HCT116 (cell line): ENCODE measurements around the gene FITM2. TPM values are rescaled to one million over a fixed set of nuclear protein-coding genes. Genes with fewer than 3 reads are reported as not detected.

Experiments used
- ATAC-seq: fragments of 200-7000 bp; cut with Tn5 transposase; 2 replicates; pipeline ENCODE4 v1.9.1; 2020; ENCODE audit warnings: mild to moderate bottlenecking, moderate library complexity
- BruUV-seq: library from RNA; stranded (reverse); fragments of 400-500 nt; replicated peaks from 2 replicates; lab custom pipeline; 2021; lab: Mats Ljungman, UMichigan
- CTCF ChIA-PET: fragments of 300-600 bp; sonication (Branson Sonifier 250); formaldehyde crosslinking; loops from one replicate; lab custom pipeline; 2021; ENCODE audit warnings: antibody characterized with exemption; lab: Charles Lee
- POLR2A ChIA-PET: fragments of 300-600, 350-600 bp; sonication (Branson Sonifier 250); formaldehyde crosslinking; loops from one replicate; lab custom pipeline; 2021; ENCODE audit warnings: antibody characterized with exemption; lab: Charles Lee
- RAD21 ChIA-PET, 2 experiments: fragments of 300-600 bp; sonication (Branson Sonifier 250); formaldehyde crosslinking; loops; one replicate each; lab custom pipeline; 2023; ENCODE audit warnings: low total read pairs in 2 of 2; ENCODE audit not compliant: uncharacterized antibody in 2 of 2, unreplicated experiment in 2 of 2, low non-redundant PET in 1 of 2; lab: Charles Lee
- DNase-seq: peaks from one replicate; pipeline ENCODE4 v3.0.0-alpha.2; 2010; ENCODE audit warnings: low read depth, low spot score
- H2AFZ ChIP-seq: fragments of 200-600 bp; shearing (Covaris generic), sonication (generic); 2 replicates; pipeline ENCODE4 v1.6.1; 2017; ENCODE audit warnings: low read depth, mixed run types, mixed read lengths, antibody characterized with exemption, low read length; ENCODE audit not compliant: poor library complexity, severe bottlenecking
- H3K27ac ChIP-seq: 2 replicates; pipeline ENCODE4 v1.5.1; 2012; ENCODE audit warnings: low read depth, low read length
- H3K27me3 ChIP-seq: fragments of 200-600 bp; sonication (generic); 2 replicates; pipeline ENCODE4 v1.6.1; 2016; ENCODE audit warnings: mixed run types, low read length, mixed read lengths; ENCODE audit not compliant: insufficient read depth
- H3K36me3 ChIP-seq, 2 experiments: fragments of 200-500 bp in 1 of 2; fragments of 200-600 bp in 1 of 2; sonication (Bioruptor generic) in 1 of 2; sonication (generic) in 1 of 2; 2 replicates each; pipeline versions ENCODE4 v1.5.1 to v1.6.1; 2014 to 2016; ENCODE audit warnings: low read length in 2 of 2, inconsistent platforms in 1 of 2, mixed read lengths in 1 of 2, mixed run types in 1 of 2; ENCODE audit not compliant: insufficient read depth in 2 of 2, control insufficient read depth in 1 of 2
- H3K4me1 ChIP-seq, 2 experiments: fragments of 200-600 bp in 1 of 2; sonication (generic) in 1 of 2; 2 replicates each; pipeline versions ENCODE4 v1.5.1 to v1.6.1; 2012 to 2017; ENCODE audit warnings: low read length in 2 of 2, inconsistent platforms in 1 of 2, mild to moderate bottlenecking in 1 of 2, mixed read lengths in 1 of 2, mixed run types in 1 of 2, moderate library complexity in 1 of 2; ENCODE audit not compliant: insufficient read depth in 2 of 2, control insufficient read depth in 1 of 2
- H3K4me2 ChIP-seq: fragments of 200-600 bp; sonication (generic); 2 replicates; pipeline ENCODE4 v1.6.1; 2017; ENCODE audit warnings: mixed run types, low read length, mixed read lengths
- H3K4me3 ChIP-seq, 2 experiments: fragments of 200-600 bp in 1 of 2; sonication (generic) in 1 of 2; replicated peaks in 1 of 2; 2 replicates each; pipeline ENCODE4 v1.5.1; 2011 to 2016; ENCODE audit warnings: low read length in 2 of 2, control low read depth in 1 of 2, low read depth in 1 of 2, mild to moderate bottlenecking in 1 of 2, mixed read lengths in 1 of 2, mixed run types in 1 of 2
- H3K79me2 ChIP-seq: fragments of 200-600 bp; sonication (generic); 2 replicates; pipeline ENCODE4 v1.6.1; 2017; ENCODE audit warnings: mild to moderate bottlenecking, mixed run types, low read length, moderate library complexity, mixed read lengths; ENCODE audit not compliant: insufficient read depth
- H3K9ac ChIP-seq: fragments of 200-600 bp; sonication (generic); 2 replicates; pipeline ENCODE4 v1.6.1; 2016; ENCODE audit warnings: low read length, mixed read lengths
- H3K9me2 ChIP-seq: fragments of 200-600 bp; sonication (generic), shearing (Covaris generic); 2 replicates; pipeline ENCODE4 v1.6.1; 2017; ENCODE audit warnings: mixed run types, mild to moderate bottlenecking, moderate library complexity; ENCODE audit not compliant: insufficient read depth
- H3K9me3 ChIP-seq, 2 experiments: fragments of 200-500 bp in 1 of 2; fragments of 200-600 bp in 1 of 2; sonication (Bioruptor generic) in 1 of 2; sonication (generic) in 1 of 2; 2 replicates each; pipeline ENCODE4 v1.6.1; 2014 to 2017; ENCODE audit warnings: low read length in 2 of 2, mixed read lengths in 2 of 2, inconsistent platforms in 1 of 2, low read depth in 1 of 2, mild to moderate bottlenecking in 1 of 2, mixed run types in 1 of 2, moderate library complexity in 1 of 2; ENCODE audit not compliant: control insufficient read depth in 1 of 2, insufficient read depth in 1 of 2
- H4K20me1 ChIP-seq: fragments of 200-600 bp; sonication (generic), shearing (Covaris generic); 2 replicates; pipeline ENCODE4 v1.6.1; 2017; ENCODE audit warnings: mixed run types, mild to moderate bottlenecking, moderate library complexity; ENCODE audit not compliant: insufficient read depth
- CBX3 ChIP-seq: IDR thresholded peaks from 2 replicates; pipeline ENCODE4 v1.6.1; 2012; ENCODE audit warnings: low read depth
- CEBPB ChIP-seq: IDR thresholded peaks from 2 replicates; pipeline ENCODE4 v1.6.1; 2012; ENCODE audit warnings: low read depth
- ELF1 ChIP-seq: IDR thresholded peaks from 2 replicates; pipeline ENCODE4 v1.6.1; 2012; ENCODE audit warnings: low read depth, borderline replicate concordance
- EZH2 ChIP-seq: fragments of 200-600 bp; sonication (generic); IDR thresholded peaks from 2 replicates; pipeline ENCODE4 v1.6.1; 2017; ENCODE audit warnings: antibody characterized with exemption, mixed run types
- SIN3A ChIP-seq: IDR thresholded peaks from 2 replicates; pipeline ENCODE4 v1.6.1; 2012; ENCODE audit warnings: low read depth
- SP1 ChIP-seq: IDR thresholded peaks from 2 replicates; pipeline ENCODE4 v1.6.1; 2012; ENCODE audit warnings: low read depth
- YY1 ChIP-seq: IDR thresholded peaks from 2 replicates; pipeline ENCODE4 v1.6.1; 2011; ENCODE audit warnings: low read length, low read depth, moderate library complexity, mild to moderate bottlenecking; ENCODE audit not compliant: insufficient replicate concordance; ENCODE audit errors: extremely low read depth
- ZFX ChIP-seq: fragments of 450-650 bp; IDR thresholded peaks from 2 replicates; pipeline ENCODE4 v1.6.1; 2017
- ZNF274 ChIP-seq: fragments of 200-500 bp; sonication (Bioruptor generic); IDR thresholded peaks from 2 replicates; pipeline ENCODE4 v1.6.1; 2014; ENCODE audit warnings: mild to moderate bottlenecking, low read depth, low read length, inconsistent platforms
- intact Hi-C: fragments of 100-400 bp; cut with micrococcal nuclease; formaldehyde crosslinking; loops from 2 replicates; pipeline ENCODE4 v1.10.0; 2022
- total RNA-seq: library from RNA; stranded (reverse); gene quantifications from one replicate; pipeline ENCODE4 v1.2.1, GENCODE V29; 2021; ENCODE audit not compliant: unreplicated experiment
- TF ChIP-seq, protein P1 (sequence below): IDR thresholded peaks from 2 replicates; pipeline ENCODE4 v1.6.1; 2012; ENCODE audit warnings: low read depth
- TF ChIP-seq, protein P2 (sequence below): IDR thresholded peaks from 2 replicates; pipeline ENCODE4 v1.6.1; 2011; ENCODE audit warnings: mild to moderate bottlenecking, low read length, moderate library complexity; ENCODE audit not compliant: insufficient replicate concordance; ENCODE audit errors: extremely low read depth
- TF ChIP-seq, protein P3 (sequence below): IDR thresholded peaks from 2 replicates; pipeline ENCODE4 v1.6.1; 2012

The FITM2 gene
- total RNA-seq, 1 experiment from 2014 or later: 5.2 TPM

DNA sequence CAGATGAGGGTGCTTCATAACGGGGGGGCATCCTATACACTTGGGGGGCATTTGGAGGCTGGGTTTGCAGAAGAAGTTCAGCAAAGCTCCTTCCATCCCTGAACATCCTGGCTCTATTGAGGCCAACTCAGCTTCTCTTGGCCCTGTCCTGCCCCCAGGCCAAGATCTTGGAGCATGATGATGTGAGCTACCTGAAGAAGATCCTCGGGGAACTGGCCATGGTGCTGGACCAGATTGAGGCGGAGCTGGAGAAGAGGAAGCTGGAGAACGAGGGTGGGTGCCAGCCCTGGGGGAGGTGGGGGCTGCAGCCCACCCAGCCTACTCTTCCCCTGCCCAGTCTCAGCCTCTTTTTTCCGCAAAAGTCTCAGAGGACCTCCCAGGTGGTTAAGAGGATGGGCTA lies 46.7 kb downstream of the FITM2 start:
- H3K79me2 ChIP-seq: no peaks in the 10 kb centered on the region
- ATAC-seq: no peak
- no peak for TF ChIP-seq YY1
- TF ChIP-seq, protein P1, sequence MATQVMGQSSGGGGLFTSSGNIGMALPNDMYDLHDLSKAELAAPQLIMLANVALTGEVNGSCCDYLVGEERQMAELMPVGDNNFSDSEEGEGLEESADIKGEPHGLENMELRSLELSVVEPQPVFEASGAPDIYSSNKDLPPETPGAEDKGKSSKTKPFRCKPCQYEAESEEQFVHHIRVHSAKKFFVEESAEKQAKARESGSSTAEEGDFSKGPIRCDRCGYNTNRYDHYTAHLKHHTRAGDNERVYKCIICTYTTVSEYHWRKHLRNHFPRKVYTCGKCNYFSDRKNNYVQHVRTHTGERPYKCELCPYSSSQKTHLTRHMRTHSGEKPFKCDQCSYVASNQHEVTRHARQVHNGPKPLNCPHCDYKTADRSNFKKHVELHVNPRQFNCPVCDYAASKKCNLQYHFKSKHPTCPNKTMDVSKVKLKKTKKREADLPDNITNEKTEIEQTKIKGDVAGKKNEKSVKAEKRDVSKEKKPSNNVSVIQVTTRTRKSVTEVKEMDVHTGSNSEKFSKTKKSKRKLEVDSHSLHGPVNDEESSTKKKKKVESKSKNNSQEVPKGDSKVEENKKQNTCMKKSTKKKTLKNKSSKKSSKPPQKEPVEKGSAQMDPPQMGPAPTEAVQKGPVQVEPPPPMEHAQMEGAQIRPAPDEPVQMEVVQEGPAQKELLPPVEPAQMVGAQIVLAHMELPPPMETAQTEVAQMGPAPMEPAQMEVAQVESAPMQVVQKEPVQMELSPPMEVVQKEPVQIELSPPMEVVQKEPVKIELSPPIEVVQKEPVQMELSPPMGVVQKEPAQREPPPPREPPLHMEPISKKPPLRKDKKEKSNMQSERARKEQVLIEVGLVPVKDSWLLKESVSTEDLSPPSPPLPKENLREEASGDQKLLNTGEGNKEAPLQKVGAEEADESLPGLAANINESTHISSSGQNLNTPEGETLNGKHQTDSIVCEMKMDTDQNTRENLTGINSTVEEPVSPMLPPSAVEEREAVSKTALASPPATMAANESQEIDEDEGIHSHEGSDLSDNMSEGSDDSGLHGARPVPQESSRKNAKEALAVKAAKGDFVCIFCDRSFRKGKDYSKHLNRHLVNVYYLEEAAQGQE: peak; percentile 71
- H3K4me2 ChIP-seq: no peak overlapping the region
- intact Hi-C loops: no loop called here
- ChIA-PET RAD21 (no interaction called here), POLR2A (no interaction called here), CTCF (interaction anchor here (1.3 kb wide), 1 partner anchor 47 kb away, joined by 3 read pairs; no protein-coding TSS in a partner anchor)
- H3K27ac ChIP-seq: no peak overlapping the region
- no peaks in the 10 kb centered on the region for H4K20me1 ChIP-seq
- no TSS peak for BruUV-seq
- H3K36me3 ChIP-seq: no peaks in the 10 kb centered on the region
- no peaks in the 10 kb centered on the region for H3K9me3 ChIP-seq
- H3K9me2 ChIP-seq: no peaks in the 10 kb centered on the region
- H3K4me1 ChIP-seq: no peaks in the 10 kb centered on the region
- no peak for DNase-seq
- no peak overlapping the region for H2AFZ ChIP-seq
- H3K9ac ChIP-seq: no peak overlapping the region
- H3K27me3 ChIP-seq: peaks cover 9% of the 10 kb centered on the region; the same call in 1 of the 2 replicates
- no peak overlapping the region for H3K4me3 ChIP-seq

DNA sequence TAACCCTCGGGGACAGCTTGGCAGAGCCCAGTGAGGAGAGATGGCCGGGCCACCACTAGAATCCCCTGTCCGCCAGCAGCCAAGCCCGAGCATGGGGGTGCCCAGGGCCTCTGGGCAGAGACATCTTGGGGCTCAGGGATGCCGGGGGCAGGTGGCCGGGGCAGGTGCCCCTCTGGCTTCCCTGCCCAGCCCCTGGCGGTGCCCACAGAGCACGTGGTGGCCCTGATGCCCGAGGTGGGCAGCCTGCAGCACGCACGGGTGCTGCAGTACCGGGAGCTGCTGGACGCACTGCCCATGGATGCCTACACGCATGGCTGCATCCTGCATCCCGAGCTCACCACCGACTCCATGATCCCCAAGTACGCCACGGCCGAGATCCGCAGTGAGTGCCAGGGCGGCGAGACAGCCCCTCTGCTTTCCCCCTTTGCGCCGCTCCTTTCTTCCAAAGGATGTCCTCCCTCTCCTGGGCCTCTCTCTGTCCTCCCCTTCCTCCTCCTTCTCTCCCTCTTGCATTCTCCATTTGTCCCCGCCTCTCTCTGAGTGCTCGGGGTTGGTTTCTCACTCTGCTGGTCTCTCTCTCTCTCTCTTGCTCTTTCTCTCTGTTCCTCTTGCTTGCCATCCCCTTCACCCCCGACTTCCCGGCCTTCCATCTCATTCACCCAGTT lies 52.6 kb downstream of the FITM2 start:
- Histone ChIP-seq H3K27me3 (peaks cover 6% of the 10 kb centered on the region; the same call in 1 of the 2 replicates), H3K9me2 (no peaks in the 10 kb centered on the region), H3K36me3 (no peaks in the 10 kb centered on the region), H3K4me3 (no peak overlapping the region), H2AFZ (no peak overlapping the region), H4K20me1 (no peaks in the 10 kb centered on the region), H3K4me2 (no peak overlapping the region), H3K4me1 (no peaks in the 10 kb centered on the region), H3K9ac (no peak overlapping the region), H3K9me3 (no peaks in the 10 kb centered on the region), H3K27ac (no peak overlapping the region), H3K79me2 (no peaks in the 10 kb centered on the region)
- no TSS peak for BruUV-seq
- ChIA-PET RAD21 (no interaction called here), POLR2A (no interaction called here), CTCF (no interaction called here)
- DNase-seq (no peak), ATAC-seq (no peak)
- TF ChIP-seq ELF1: no peak
- TF ChIP-seq ZNF274: no peak
- TF ChIP-seq, protein P2, sequence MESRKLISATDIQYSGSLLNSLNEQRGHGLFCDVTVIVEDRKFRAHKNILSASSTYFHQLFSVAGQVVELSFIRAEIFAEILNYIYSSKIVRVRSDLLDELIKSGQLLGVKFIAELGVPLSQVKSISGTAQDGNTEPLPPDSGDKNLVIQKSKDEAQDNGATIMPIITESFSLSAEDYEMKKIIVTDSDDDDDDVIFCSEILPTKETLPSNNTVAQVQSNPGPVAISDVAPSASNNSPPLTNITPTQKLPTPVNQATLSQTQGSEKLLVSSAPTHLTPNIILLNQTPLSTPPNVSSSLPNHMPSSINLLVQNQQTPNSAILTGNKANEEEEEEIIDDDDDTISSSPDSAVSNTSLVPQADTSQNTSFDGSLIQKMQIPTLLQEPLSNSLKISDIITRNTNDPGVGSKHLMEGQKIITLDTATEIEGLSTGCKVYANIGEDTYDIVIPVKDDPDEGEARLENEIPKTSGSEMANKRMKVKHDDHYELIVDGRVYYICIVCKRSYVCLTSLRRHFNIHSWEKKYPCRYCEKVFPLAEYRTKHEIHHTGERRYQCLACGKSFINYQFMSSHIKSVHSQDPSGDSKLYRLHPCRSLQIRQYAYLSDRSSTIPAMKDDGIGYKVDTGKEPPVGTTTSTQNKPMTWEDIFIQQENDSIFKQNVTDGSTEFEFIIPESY: no peak
- TF ChIP-seq SIN3A: no peak
- no peak for TF ChIP-seq CBX3
- TF ChIP-seq CEBPB: no peak
- no peak for TF ChIP-seq ZFX
- TF ChIP-seq EZH2: no peak
- TF ChIP-seq SP1: no peak
- TF ChIP-seq, protein P3, sequence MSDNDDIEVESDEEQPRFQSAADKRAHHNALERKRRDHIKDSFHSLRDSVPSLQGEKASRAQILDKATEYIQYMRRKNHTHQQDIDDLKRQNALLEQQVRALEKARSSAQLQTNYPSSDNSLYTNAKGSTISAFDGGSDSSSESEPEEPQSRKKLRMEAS: no peak
- intact Hi-C loops: no loop called here
